ENCODE data around the gene DGUOK.

DNA sequence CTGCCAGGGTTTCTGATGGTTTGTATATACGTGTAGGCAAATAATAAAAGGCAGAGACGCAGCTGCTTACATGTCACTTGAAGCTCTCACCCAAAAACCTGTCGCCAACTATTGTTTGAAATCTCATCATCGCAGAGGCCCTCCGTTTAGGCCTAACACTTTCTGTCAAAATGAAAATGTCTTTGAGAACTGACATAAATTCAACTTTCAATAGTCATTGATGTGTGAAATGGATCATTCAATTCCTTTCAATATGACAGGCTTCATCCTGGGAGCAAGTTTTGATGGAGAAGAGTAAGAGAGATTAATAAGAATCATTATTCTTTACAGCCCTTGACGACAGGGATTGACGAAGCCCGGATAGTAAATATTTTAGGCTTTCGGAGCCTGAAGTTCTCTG, 31.2 kb upstream of the DGUOK start:
- TF ChIP-seq CTCF (IDR thresholded peaks at IDR 0.05; ENCODE audit: poor library complexity, severe bottlenecking), result no peak
- TF ChIP-seq SMC3 (conservative IDR thresholded peaks at IDR 0.05; ENCODE audit: poor library complexity), result no peak
- TF ChIP-seq TAF1 (IDR thresholded peaks at IDR 0.05; ENCODE audit: low read depth), result no peak
- TF ChIP-seq EZH2 (IDR thresholded peaks at IDR 0.05; ENCODE audit: borderline replicate concordance, insufficient read depth, low read length, poor library complexity, severe bottlenecking), result no peak
- TF ChIP-seq REST (IDR thresholded peaks at IDR 0.05; ENCODE audit: borderline replicate concordance), result no peak
- no peak for TF ChIP-seq RAD21 (conservative IDR thresholded peaks at IDR 0.05)
- no peak for TF ChIP-seq MXI1 (conservative IDR thresholded peaks at IDR 0.05; ENCODE audit: poor library complexity, severe bottlenecking)
- TF ChIP-seq POLR2AphosphoS5 (IDR thresholded peaks at IDR 0.05), result no peak

All from neural cell (in vitro differentiated cells).